HEK293 (cell line): Measurements from ENCODE around the gene ESR1.

Experiments
- BCL11B ChIP-seq: fragments of 450-650 bp; formaldehyde crosslinking; IDR thresholded peaks from 2 replicates; pipeline ENCODE4 v1.5.1; 2016; ENCODE audit warnings: low read depth, missing biosample characterization, missing genetic modification characterization
- HOXA7 ChIP-seq: sonication (generic); formaldehyde crosslinking; IDR thresholded peaks from 2 replicates; pipeline ENCODE4 v1.8.1; 2022; ENCODE audit warnings: missing genetic modification reagents, borderline replicate concordance
- SP2 ChIP-seq: fragments of 450-650 bp; formaldehyde crosslinking; IDR thresholded peaks from 2 replicates; pipeline ENCODE4 v1.5.1; 2016; ENCODE audit warnings: missing biosample characterization, missing genetic modification characterization
- TCF7L2 ChIP-seq: IDR thresholded peaks from 2 replicates; pipeline ENCODE4 v1.6.1; 2011; ENCODE audit warnings: low read depth, mild to moderate bottlenecking, inconsistent platforms, low read length, moderate library complexity, borderline replicate concordance
- YY1 ChIP-seq: fragments of 450-650 bp; formaldehyde crosslinking; IDR thresholded peaks from 2 replicates; pipeline ENCODE4 v1.5.1; 2018; ENCODE audit warnings: missing biosample characterization, missing genetic modification characterization
- ZNF335 ChIP-seq: fragments of 450-650 bp; formaldehyde crosslinking; conservative IDR thresholded peaks from 2 replicates; pipeline ENCODE4 v1.5.1; 2016; ENCODE audit warnings: missing biosample characterization, missing genetic modification characterization
- ZNF555 ChIP-seq: fragments of 450-650 bp; formaldehyde crosslinking; conservative IDR thresholded peaks from 2 replicates; pipeline ENCODE4 v1.5.1; 2017; ENCODE audit warnings: missing biosample characterization, mild to moderate bottlenecking, missing genetic modification characterization, inconsistent platforms
- ZNF561 ChIP-seq: fragments of 450-650 bp; IDR thresholded peaks from 2 replicates; pipeline ENCODE4 v1.5.1; 2018; ENCODE audit warnings: missing biosample characterization, missing genetic modification characterization, borderline replicate concordance
- ZNF792 ChIP-seq: fragments of 450-650 bp; formaldehyde crosslinking; IDR thresholded peaks from 2 replicates; pipeline ENCODE4 v1.5.1; 2016; ENCODE audit warnings: missing biosample characterization, missing genetic modification characterization
- TF ChIP-seq, protein P1 (sequence below): fragments of 450-650 bp; formaldehyde crosslinking; IDR thresholded peaks from 2 replicates; pipeline ENCODE4 v1.5.1; 2016; ENCODE audit warnings: missing biosample characterization, missing genetic modification characterization
- TF ChIP-seq, protein P2 (sequence below): fragments of 450-650 bp; formaldehyde crosslinking; IDR thresholded peaks from 2 replicates; pipeline ENCODE4 v1.5.1; 2016; ENCODE audit warnings: missing biosample characterization, missing genetic modification characterization
- TF ChIP-seq, protein P3 (sequence below): fragments of 450-650 bp; formaldehyde crosslinking; IDR thresholded peaks from 2 replicates; pipeline ENCODE4 v1.5.1; 2017; ENCODE audit warnings: missing biosample characterization, missing genetic modification characterization

DNA sequence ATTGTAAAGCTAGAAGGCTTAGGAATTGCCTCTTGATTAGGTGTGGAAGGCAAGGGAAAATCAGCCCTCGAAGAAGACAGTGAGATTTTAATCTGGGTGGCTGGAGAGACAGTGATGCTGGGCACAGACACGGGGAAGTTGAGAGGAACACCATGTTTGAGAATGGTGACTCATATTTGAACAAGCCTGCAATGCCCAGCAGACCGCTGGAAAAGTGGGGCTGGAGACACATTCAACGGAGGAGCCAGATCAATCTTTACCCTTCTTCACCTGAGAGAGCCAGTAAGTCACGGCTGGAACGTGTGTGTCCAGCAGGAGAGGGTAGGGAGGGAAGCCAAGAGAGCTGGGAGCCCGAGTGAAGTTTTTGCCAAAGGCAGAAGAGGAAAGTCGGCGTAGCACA, 3.7 kb upstream of the ESR1 start:
- TF ChIP-seq, protein P1, sequence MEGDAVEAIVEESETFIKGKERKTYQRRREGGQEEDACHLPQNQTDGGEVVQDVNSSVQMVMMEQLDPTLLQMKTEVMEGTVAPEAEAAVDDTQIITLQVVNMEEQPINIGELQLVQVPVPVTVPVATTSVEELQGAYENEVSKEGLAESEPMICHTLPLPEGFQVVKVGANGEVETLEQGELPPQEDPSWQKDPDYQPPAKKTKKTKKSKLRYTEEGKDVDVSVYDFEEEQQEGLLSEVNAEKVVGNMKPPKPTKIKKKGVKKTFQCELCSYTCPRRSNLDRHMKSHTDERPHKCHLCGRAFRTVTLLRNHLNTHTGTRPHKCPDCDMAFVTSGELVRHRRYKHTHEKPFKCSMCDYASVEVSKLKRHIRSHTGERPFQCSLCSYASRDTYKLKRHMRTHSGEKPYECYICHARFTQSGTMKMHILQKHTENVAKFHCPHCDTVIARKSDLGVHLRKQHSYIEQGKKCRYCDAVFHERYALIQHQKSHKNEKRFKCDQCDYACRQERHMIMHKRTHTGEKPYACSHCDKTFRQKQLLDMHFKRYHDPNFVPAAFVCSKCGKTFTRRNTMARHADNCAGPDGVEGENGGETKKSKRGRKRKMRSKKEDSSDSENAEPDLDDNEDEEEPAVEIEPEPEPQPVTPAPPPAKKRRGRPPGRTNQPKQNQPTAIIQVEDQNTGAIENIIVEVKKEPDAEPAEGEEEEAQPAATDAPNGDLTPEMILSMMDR (tag by site-specific recombination) = no peak
- TF ChIP-seq ZNF561 (tag by site-specific recombination) (no peak), YY1 (tag by site-specific recombination) (no peak), ZNF335 (tag by site-specific recombination) (no peak), TCF7L2 (no peak), ZNF792 (tag by site-specific recombination) (no peak), ZNF555 (tag by site-specific recombination) (no peak), HOXA7 (CRISPR knock-in tag) (no peak), BCL11B (tag by site-specific recombination) (no peak), SP2 (tag by site-specific recombination) (no peak)
- TF ChIP-seq, protein P2, sequence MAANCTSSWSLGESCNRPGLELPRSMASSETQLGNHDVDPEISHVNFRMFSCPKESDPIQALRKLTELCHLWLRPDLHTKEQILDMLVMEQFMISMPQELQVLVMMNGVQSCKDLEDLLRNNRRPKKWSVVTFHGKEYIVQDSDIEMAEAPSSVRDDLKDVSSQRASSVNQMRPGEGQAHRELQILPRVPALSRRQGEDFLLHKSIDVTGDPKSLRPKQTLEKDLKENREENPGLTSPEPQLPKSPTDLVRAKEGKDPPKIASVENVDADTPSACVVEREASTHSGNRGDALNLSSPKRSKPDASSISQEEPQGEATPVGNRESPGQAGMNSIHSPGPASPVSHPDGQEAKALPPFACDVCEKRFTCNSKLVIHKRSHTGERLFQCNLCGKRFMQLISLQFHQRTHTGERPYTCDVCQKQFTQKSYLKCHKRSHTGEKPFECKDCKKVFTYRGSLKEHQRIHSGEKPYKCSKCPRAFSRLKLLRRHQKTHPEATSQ (tag by site-specific recombination) = no peak
- TF ChIP-seq, protein P3, sequence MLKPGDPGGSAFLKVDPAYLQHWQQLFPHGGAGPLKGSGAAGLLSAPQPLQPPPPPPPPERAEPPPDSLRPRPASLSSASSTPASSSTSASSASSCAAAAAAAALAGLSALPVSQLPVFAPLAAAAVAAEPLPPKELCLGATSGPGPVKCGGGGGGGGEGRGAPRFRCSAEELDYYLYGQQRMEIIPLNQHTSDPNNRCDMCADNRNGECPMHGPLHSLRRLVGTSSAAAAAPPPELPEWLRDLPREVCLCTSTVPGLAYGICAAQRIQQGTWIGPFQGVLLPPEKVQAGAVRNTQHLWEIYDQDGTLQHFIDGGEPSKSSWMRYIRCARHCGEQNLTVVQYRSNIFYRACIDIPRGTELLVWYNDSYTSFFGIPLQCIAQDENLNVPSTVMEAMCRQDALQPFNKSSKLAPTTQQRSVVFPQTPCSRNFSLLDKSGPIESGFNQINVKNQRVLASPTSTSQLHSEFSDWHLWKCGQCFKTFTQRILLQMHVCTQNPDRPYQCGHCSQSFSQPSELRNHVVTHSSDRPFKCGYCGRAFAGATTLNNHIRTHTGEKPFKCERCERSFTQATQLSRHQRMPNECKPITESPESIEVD (tag by site-specific recombination) = no peak
